Right lung (tissue), 5 donors: ENCODE measurements around the gene CDKAL1. TPM values are rescaled to one million over a fixed set of nuclear protein-coding genes. Genes with fewer than 3 reads are reported as not detected.
"Not testable (repeated sequence)": the region's sequence is repeated elsewhere in the genome, so short reads cannot be mapped to it uniquely, and the experiment has no call there.

Source experiments
- DNase-seq, 2 donors: peaks; one replicate each; pipeline ENCODE4 v3.0.0-alpha.2; 2013
- polyA plus RNA-seq, 5 donors: library from polyadenylated mRNA; unstranded; fragments of 120-200 nt; gene quantifications; one replicate each; pipeline versions ENCODE4 v1.2.1 to v1.2.3, GENCODE V29; 2013; ENCODE audit warnings: inconsistent platforms in 1 of 5, low replicate concordance in 1 of 5; ENCODE audit not compliant: insufficient read length in 5 of 5, insufficient read depth in 1 of 5

The CDKAL1 gene
- polyA plus RNA-seq, 5 donors = 15.1 to 19.5 (median 18.2) TPM

GRCh38 chr6:20919677-20920385, 385.6 kb downstream of the CDKAL1 start:
- no peak for DNase-seq

- peak; percentile 34 to 52 for DNase-seq
These were observed 387.3 kb downstream of the CDKAL1 start for GRCh38 chr6:20921578-20921977.

GRCh38 chr6:20922743-20923142, 388.5 kb downstream of the CDKAL1 start:
- no peak for DNase-seq

GRCh38 chr6:20924094-20924493, 389.8 kb downstream of the CDKAL1 start:
- not testable (repeated sequence) for DNase-seq

- no peak for DNase-seq
These were observed 390.8 kb downstream of the CDKAL1 start for GRCh38 chr6:20924911-20925543.

GRCh38 chr6:20927130-20927860, 393.0 kb downstream of the CDKAL1 start:
- no peak for DNase-seq

GRCh38 chr6:20929283-20929682, 395.0 kb downstream of the CDKAL1 start:
- no peak for DNase-seq

DNA sequence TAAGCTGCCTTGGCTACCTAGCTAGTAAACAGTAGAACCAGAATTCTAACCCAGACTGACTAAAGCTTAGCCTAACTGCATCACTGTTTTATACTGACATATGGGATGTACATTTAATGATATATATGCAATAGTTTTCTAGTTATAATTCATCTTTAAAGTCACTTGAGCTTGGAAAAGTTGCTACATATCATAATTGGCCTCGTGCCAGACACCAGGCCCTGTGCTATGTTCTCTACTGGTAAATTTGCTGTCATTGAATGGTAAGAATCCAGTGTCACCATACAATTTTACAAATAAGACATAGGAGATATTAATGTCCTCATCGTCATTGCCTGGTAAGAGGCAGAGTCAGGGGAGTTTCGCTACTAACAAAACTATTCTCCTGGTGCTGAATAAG, 396.8 kb downstream of the CDKAL1 start:
- DNase-seq = no peak

- DNase-seq = no peak
These were observed 397.5 kb downstream of the CDKAL1 start for GRCh38 chr6:20931772-20932171.

- DNase-seq = no peak
These were observed 398.0 kb downstream of the CDKAL1 start for GRCh38 chr6:20932284-20932683.

- DNase-seq = no peak
These were observed 399.0 kb downstream of the CDKAL1 start for GRCh38 chr6:20933057-20933788.

DNA sequence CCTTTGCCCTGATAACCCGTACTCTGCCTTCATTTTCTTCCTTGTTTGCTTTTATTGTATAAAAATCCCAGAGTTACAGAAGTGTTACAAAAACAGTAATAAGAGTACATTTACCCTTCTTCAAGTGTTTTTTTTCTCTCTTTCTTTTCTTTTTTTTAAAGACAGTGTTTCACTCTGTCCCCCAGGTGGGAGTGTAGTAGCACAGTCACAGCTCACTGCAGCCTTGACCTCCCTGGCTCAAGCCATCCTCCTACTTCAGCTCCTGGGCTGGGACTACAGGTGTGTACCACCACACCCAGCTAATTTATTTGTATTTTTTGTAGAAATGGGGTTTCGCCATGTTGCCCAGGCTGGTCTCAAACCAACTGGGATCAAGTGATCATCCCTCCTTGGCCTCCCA, 402.7 kb downstream of the CDKAL1 start:
- DNase-seq = no peak

DNA sequence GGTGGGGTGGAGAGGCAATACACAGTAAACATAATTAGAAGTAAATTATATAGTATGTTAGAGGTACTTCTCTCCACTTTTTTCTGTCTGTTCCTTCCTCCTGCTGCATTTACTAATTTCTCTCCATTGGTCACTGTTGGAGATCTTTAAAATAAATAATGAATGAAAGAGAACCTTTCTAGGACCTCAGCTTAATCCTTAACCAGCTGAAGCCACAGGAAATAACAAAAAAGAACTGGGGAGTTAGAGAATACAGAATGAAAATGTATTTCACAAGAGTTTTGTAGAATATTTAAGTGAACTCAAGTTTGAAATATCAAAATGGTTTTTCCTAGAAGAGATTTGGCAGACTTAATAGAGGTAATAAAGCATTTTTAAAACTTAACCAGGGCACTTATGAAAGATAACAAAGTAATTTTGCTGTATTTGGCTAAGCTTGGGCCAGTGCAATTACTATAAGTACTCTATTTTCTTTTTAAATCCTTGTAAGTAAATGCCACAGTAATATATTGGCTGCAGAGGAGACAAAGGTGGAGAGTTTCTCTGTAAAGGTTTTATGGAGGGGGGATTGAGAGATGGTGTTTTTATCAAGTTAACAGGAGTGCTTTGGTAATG, 405.0 kb downstream of the CDKAL1 start:
- DNase-seq = no peak

- no peak for DNase-seq
These were observed 408.9 kb downstream of the CDKAL1 start for GRCh38 chr6:20943040-20943627.

DNA sequence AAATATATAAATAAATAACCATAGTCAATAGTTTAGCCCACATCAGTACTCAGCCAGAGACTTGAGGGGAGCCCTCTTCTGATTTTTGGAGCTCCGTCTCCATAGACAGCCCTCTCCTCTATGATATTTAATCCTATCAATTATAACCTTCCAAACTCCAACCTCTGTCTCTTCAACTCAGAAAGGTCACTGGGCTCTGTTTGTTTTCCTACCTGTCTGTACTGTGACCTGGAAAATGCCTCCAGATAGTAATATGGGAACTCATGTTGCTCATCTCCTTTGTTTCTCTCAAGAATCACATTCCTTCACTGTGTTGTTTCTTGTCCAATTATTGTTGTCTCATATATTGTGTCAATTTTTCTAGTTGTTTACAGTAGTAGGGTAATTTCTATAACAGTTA, 409.7 kb downstream of the CDKAL1 start:
- no peak for DNase-seq

- no peak for DNase-seq
These were observed 411.8 kb downstream of the CDKAL1 start for GRCh38 chr6:20946022-20946421.

GRCh38 chr6:20946890-20947289, 412.6 kb downstream of the CDKAL1 start:
- DNase-seq = no peak

DNA sequence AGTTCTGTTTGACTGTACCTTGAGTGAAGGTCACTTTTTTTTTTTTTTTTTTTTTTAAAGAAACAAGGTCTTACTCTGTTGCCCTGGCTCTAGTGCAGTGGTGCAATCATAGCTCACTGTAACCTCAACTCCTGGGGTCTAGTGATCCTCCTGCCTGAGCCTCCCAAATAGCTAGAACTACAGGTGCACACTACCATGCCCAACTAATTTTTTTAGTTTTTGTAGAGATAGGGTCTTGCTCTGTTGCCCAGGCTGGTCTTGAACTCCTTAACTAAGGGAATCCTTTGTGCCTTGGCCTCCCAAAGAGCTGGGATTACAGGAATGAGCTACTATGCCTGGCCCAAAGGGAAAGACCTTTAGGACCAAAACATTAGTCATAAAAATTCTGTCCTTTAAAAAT, 413.7 kb downstream of the CDKAL1 start:
- DNase-seq = no peak

GRCh38 chr6:20948556-20948955, 414.3 kb downstream of the CDKAL1 start:
- no peak for DNase-seq

- no peak for DNase-seq
These were observed 414.9 kb downstream of the CDKAL1 start for GRCh38 chr6:20949138-20949537.

GRCh38 chr6:20952699-20953474, 418.6 kb downstream of the CDKAL1 start:
- no peak for DNase-seq
